ENCODE results near the gene METTL17. TPM values are rescaled to one million over a fixed set of nuclear protein-coding genes. Genes with fewer than 3 reads are reported as not detected.
"Not testable (repeated sequence)": the region's sequence is repeated elsewhere in the genome, so short reads cannot be mapped to it uniquely, and the experiment has no call there.

Gene METTL17
- total and polyA plus RNA-seq, 12 donors: 28.8 to 79.3 (median 39.1) TPM

DNA sequence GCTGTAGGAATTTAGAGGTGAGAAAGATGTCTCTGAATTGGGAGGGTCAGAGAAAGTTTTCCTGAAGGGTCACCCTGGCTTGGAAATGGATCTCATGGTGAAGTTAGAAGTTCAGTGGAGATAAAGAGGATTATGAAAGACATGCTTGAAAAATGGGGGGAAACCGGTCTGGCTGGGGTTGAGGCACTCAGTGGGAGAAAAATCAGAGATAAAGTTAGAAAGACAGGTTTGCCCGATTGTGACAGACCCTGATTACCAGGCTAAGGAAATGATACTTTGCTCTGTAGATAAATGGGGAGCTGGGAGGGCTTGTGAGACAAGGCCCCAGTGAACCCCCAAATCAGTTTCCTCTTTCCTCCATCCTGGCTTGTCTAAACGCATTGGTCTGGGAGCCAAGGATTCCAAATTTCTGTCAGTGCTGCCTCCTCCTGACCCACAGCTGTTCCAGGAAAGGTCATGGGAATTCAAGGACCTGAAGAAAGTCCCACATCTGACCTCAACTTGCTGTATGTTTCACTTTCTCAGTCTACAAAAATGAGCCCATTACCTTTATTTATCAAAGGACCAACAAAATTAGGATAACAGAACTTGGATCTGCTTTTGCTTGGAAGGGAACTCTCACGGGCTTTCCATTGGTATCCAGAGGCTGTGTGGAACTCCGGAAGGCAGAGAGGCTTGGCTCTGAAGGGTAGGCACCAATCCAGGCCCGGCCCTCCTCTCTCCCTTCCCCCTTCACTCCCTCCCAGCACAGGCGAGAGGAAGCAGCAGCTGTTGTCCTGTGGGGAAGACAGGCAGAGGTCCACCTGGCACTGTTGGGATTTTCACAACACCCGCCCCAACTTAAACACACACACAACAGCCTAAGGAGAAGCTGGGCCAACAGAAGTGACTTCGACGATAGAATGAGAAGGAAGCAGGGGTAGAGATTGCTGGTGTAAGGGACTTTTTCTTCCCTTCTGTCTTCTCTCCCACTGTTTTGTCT is 49.0 kb downstream of the METTL17 start:
- Histone ChIP-seq H3K4me3 (peak overlapping the region in 3 of 10 donors; percentile 12 to 19 (median 13)), H3K27ac (peak overlapping the region in 9 of 10 donors; percentile 63 to 87 (median 77)), H3K9me3 (no peaks in the 10 kb centered on the region), H3K27me3 (no peaks in the 10 kb centered on the region), H3K4me1 (peaks cover 13 to 46% (median 32%) of the 10 kb centered on the region in 9 donors), H3K36me3 (no peaks in the 10 kb centered on the region)
- TF ChIP-seq, protein P1, sequence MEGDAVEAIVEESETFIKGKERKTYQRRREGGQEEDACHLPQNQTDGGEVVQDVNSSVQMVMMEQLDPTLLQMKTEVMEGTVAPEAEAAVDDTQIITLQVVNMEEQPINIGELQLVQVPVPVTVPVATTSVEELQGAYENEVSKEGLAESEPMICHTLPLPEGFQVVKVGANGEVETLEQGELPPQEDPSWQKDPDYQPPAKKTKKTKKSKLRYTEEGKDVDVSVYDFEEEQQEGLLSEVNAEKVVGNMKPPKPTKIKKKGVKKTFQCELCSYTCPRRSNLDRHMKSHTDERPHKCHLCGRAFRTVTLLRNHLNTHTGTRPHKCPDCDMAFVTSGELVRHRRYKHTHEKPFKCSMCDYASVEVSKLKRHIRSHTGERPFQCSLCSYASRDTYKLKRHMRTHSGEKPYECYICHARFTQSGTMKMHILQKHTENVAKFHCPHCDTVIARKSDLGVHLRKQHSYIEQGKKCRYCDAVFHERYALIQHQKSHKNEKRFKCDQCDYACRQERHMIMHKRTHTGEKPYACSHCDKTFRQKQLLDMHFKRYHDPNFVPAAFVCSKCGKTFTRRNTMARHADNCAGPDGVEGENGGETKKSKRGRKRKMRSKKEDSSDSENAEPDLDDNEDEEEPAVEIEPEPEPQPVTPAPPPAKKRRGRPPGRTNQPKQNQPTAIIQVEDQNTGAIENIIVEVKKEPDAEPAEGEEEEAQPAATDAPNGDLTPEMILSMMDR (IDR thresholded peaks at IDR 0.05): peak in 3 of 9 donors; percentile 12 to 25 (median 17)
- ATAC-seq: peak; percentile 90 to 96 (median 94)
- intact Hi-C loops (cut with DNase I): loop anchor here in 5 of 10 donors (1.0 to 2.0 kb wide), 5 partner anchors 13 to 182 kb away; partner anchors contain the start of gene NDRG2 (in 4 of the 5)
- DNase-seq: peak; percentile 84 to 86
- 7 to 15% methylated on average over 10 of the region's 10 CpGs for WGBS, 2 donors

DNA sequence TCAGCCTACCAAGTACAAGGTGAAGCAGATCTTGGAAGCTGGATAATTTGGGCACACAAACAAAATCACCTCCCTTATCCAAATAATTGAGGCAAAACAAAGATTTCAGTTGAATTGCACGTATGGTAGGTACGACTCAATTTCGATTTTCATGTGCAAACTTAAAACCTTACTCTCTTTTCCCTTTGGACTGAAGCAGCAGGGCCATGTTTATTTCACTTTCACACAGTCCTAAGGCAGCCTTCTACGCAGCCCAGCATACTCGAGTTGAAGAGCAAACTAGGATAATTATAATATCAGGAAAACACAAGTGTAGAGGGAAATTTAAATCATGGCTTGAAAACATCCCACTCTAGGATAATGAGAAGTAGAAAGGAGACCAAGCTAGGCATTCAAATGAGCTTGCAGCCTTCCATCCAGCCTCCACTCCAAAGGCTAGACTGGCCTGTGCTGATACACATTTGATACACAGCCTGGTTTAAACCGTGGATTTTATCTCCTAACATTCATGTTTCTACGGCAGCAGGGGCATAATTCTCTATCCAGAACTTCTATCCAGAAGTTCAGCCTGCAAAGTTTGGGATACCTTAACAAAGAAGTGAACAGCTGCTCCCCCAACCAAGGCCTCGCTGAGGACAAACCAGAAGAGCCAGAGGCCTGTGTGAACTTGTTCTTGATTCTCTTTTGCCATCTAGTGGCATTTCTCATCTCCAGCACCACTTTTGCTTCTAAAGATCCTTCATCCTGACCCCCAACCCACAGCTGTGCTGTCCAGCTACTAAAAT is 50.0 kb downstream of the METTL17 start:
- peaks cover 0 to under 1% (median 0%) of the 10 kb centered on the region in 7 donors for H3K27me3 ChIP-seq
- peaks cover 13 to 53% (median 41%) of the 10 kb centered on the region in 9 donors for H3K4me1 ChIP-seq
- TF ChIP-seq, protein P1 (IDR thresholded peaks at IDR 0.05): peak; percentile 45 to 82 (median 73)
- DNase-seq: peak in 1 of 2 donors; percentile 64
- peak overlapping the region in 9 of 10 donors; percentile 63 to 87 (median 77) for H3K27ac ChIP-seq
- ATAC-seq: peak; percentile 62 to 84 (median 72)
- H3K9me3 ChIP-seq: no peaks in the 10 kb centered on the region
- 47 to 52% methylated on average over 8 of the region's 8 CpGs for WGBS, 2 donors
- intact Hi-C loops (cut with DNase I): loop anchor here in 9 of 10 donors (1.0 to 10.0 kb wide), 13 partner anchors 14 to 342 kb away; partner anchors contain the start of gene NDRG2 (in 4 of the 9)
- H3K4me3 ChIP-seq: peak overlapping the region in 2 of 10 donors; percentile 12 to 13
- no peaks in the 10 kb centered on the region for H3K36me3 ChIP-seq

DNA sequence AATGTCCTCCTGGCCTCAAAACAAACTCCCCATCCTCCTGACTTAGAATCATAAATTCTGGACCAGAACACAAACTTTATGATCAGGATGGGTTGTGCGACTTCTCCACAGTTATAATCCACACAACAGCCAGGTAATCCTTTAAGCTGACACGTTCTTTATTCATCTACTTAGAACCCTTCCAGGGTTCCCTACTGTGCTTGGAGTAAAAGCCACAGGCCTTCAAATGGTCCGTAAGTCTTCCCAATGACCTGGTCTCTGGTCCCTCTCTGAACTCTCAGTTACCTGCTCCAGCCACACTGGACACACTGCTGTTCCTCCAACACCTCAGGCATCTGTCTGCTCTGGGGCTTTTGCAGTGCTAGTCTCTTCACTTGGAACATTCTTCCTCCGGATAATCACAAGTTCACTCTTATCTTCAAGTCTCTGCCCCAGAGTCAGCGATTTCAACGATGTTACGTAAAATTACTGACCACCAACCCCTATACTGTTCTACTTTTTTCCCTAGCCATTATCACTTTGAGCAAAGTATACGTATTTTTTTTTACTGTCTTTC is 50.7 kb downstream of the METTL17 start:
- no peaks in the 10 kb centered on the region for H3K36me3 ChIP-seq
- no peaks in the 10 kb centered on the region for H3K9me3 ChIP-seq
- peak overlapping the region in 3 of 10 donors; percentile 73 to 87 (median 77) for H3K27ac ChIP-seq
- ATAC-seq: no peak
- intact Hi-C loops (cut with DNase I): loop anchor here in 7 of 10 donors (1.0 to 10.0 kb wide), 9 partner anchors 25 to 343 kb away; no protein-coding TSS in a partner anchor
- peaks cover 13 to 53% (median 44%) of the 10 kb centered on the region in 9 donors for H3K4me1 ChIP-seq
- H3K27me3 ChIP-seq: peaks cover 0 to 7% (median 0%) of the 10 kb centered on the region in 7 donors
- TF ChIP-seq, protein P1 (IDR thresholded peaks at IDR 0.05): peak in 1 of 9 donors; percentile 5
- WGBS, 2 donors: 73 to 74% methylated on average over 8 of the region's 8 CpGs
- H3K4me3 ChIP-seq: no peak overlapping the region
- no peak for DNase-seq

DNA sequence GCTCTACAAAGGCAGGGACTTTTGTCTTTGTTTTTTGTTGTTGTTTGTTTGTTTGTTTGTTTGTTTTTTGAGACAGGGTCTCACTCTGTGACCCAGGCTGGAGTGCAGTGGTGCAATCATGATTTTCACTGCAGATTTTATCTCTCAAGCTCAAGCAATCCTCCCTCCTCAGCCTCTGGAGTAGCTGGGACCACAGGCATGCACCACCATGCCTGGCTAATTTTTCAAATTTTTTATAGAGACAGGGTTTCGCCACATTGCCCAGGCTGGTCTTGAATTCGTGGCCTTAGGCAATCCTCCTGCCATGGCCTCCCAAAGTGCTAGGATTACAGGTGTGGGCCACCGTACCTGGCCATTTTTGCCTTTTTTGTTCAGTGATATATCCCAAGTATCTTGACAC is 51.2 kb downstream of the METTL17 start:
- 87 to 90% methylated on average over 3 of the region's 3 CpGs for WGBS, 2 donors
- ATAC-seq: not testable (repeated sequence)

More for the DNA sequence above, 51.2 kb downstream of the METTL17 start:
- H3K4me1 ChIP-seq: peaks cover 13 to 53% (median 44%) of the 10 kb centered on the region in 9 donors
- not testable (repeated sequence) for H3K27me3 ChIP-seq, H3K36me3 ChIP-seq, H3K4me3 ChIP-seq, H3K27ac ChIP-seq, DNase-seq, H3K9me3 ChIP-seq
- intact Hi-C loops (cut with DNase I): loop anchor here in 7 of 10 donors (1.0 to 10.0 kb wide), 9 partner anchors 26 to 344 kb away; no protein-coding TSS in a partner anchor
